EL (cell line): ENCODE data around the gene CYRIA.

Experiments
- DNase-seq: peaks from one replicate; pipeline ENCODE4 v3.0.0-alpha.2; 2016

CYRIA gene

GRCh38 chr2:16664809-16665747, 556 bp downstream of the CYRIA start:
- DNase-seq: no peak

GRCh38 chr2:16664052-16664731, 1.4 kb downstream of the CYRIA start:
- no peak for DNase-seq

- DNase-seq: no peak
Observed at GRCh38 chr2:16663121-16663905, 2.3 kb downstream of the CYRIA start.

GRCh38 chr2:16661936-16662839, 3.4 kb downstream of the CYRIA start:
- DNase-seq: no peak

DNA sequence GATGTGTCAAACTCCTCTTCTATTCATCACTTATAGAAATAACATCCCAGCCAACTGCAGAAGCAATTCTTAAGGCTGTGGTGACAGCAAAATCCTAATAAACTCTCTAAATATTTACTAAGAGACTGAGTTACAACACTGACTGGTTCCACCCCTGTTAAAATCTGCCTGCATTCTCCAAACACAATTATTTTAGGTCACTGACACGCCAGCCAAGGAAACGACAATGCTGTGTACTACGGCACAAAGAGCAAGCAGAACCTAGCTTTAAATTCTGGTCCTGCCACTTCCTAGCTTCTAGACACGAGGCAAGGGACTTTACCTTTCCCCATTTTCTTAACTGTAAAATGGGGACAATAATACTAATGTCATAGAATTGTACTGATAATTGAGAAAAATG, 4.1 kb downstream of the CYRIA start:
- no peak for DNase-seq

- DNase-seq: no peak
Observed at GRCh38 chr2:16660556-16660955, 5.1 kb downstream of the CYRIA start.

DNA sequence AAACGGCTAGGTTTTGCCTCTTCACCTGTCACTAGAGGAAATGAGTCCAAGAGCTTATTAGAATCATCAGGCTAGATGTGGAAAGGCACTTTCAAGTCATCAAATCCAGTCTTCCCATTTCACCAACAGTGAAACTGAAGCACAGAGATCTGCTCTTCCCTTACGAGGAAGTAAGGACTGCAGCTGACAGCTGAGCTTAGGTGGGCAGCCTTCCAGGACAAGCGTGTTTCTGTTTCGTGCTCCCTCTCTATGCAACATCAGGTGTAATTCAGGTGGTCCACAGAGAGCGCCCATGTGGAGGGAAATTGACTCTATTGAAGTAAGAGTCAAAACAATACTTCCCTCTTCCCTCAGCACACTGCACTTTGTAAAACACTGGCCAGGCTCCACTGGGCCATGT, 5.5 kb downstream of the CYRIA start:
- DNase-seq: no peak

DNA sequence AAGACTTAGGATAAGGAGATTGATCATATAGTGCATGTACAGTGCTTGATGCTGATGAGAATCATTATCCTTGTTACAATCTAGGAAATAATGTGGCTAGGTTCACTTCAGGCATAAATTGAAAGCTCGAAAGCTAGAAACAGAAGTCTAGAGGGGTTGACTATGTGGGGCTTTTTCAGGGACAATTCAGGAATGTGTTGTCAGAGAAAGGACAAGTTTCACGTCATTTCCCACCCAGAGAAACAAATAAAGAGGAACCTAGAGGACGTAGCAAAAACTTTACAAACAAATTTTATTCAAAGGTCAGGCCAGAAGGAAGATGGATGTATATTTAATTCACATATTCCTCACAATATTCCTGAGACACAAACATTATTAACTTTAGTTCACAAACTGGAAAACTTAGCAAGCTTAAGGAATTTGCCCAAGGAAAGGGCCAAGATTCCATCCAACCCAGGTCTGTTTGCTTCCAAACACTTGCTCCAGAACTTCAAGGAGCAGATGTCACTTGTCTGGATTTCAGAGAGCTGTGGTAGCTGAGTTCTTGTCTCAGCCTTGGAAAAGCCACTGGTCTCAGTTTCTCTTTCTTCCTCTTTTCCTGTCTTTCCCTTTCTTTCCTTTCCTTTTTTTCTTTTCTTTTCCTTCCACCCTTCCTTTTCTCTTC, 7.4 kb downstream of the CYRIA start:
- DNase-seq: no peak

DNA sequence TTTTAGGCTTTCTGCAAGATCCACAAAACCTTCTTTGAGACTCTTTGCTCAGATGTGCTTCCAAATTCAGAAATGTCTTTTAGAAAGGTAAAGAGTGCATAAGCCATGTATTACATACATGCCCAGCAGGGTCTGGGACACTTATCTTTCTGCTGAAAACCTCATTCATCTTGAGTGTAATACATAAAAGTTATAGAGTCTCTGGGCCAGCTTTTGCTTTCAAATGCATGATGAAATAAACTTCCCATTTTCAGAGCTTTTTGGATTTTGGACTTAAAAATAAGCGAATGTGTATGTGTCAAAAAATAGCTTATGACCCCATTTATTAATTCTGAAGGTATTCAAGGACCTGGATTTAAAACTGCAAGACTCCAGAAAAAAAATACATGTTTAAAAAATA, 8.0 kb downstream of the CYRIA start:
- DNase-seq: no peak

GRCh38 chr2:16656784-16657391, 8.7 kb downstream of the CYRIA start:
- no peak for DNase-seq

DNA sequence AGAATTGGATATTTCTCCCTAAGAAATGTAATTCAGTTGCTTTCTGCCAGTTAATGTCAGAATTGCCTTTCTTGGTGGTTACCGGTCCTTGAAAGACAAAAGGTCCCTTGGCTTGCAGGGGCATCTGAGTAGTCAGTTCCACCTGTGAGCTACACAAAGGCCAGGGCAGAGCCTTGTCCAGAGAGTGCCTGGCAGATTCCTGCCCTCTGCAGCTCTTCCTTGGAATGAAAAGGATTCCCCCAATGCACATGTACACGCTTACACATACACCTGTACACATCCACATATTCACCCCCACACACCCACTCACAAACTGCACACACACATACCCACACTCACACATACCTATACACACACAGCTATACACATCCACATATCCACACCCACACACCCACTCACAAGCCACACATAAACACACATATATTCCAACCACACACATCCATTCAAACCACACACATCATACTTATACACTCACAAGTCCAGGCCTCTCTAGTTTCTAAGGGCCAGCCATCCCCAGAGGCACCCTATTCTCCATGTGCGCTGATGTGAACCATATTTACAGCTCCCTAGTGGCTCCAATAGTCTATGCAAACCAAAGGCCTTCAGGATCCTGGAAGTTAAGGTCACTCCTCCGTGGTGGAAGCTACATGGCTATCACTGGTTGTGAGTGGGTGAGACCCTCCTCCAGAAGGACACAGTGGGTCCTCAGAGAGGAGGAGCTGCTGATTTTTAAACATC, 9.6 kb downstream of the CYRIA start:
- DNase-seq: no peak

- DNase-seq: no peak
Observed at GRCh38 chr2:16655445-16655837, 10.2 kb downstream of the CYRIA start.

DNA sequence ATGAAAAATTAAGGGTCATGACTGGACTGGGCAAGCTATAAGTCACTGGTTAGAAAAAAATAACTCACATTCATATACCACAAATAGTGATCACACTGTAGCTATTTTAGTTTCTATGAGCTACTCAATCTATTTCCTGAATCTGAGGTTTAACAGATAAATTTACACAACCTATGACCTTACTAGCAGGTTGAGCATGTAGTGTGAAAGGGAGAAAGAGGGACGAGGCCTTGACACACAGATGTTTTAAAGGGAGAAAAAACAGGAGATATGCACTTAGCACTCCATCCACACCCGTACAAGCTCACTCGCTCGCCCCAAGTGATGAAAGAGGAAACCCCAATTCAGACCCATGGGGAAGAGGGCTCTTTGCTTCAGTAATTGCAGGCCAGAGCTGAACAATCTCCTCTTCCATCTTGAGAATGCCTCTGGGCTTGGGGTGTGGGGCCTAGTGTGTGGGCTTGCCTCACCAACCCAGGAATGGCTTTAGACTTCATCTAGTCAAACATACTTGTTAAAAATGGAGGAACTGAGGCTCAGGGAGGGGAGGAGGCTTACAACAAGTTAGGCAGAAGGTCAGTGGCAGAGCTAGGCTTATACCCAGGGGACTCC, 10.7 kb downstream of the CYRIA start:
- DNase-seq: no peak

DNA sequence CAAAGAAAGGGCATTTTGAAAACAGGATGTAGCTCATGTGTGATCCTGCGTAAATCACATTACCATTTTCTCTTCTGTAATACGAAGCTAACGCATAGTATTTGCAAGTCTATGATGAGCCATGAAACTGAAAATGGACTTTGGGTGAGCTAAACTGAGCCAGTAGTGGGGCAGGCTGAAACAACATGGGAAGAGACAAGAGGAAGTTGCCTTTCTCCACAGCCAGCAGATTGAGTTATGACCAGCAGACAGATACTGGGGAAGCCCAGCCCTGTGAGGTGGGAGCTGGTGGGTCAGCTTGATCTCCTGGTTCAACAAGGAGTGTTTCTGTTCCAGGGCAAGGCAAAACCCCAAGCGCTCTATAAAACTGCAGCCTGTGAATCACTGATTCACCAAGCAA, 11.8 kb downstream of the CYRIA start:
- DNase-seq: no peak

DNA sequence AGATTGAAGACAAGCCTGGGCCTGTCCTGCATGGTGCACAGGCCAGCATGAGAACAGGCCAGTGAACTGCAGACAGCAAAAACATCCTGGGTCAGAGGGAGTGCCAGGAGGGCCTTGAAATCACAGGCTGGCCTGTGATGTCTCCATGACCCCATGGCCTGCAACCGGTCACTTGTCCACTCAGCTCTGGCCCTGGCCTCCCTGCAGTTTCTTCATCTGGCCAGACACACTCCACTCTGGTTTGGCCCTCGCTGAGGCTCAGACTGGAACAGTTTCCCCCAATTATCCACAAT, 12.6 kb downstream of the CYRIA start:
- no peak for DNase-seq

DNA sequence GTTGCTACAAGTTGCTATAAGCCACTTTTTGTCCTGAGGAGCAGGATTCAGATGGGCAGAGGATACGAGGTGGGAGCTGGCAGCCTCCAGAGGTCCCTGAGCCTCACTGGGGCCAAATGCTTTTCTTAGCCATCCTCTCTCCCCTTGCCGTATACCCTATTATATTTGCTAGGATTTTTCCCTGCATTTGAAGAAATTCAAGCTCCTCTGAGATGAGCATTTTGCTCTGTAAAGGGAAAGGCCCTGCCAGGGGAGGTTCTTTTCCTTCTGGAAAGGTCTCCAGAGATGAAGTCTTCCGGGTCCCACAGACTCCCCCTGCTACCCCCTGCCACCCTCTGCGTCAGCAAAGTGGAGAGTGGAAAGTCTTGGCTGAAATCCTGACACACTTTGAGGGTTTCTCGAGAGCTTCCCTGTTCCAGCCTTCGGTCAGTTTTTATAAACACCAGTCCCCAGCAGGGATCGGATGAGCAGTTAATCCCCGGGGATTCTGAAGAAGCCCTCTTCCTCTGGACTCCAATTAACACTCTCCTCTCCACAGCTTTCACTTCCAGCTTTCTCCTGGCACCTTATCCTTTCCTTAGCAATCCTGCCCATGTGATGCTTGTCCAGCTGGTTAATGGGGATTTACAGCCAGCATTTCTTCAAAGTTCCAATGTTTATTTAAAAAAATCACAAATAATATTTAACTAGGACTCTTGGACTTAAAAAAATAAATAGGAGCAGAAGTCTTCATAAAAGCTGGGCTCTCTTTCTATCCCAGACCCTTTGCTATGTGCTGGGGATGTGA, 13.1 kb downstream of the CYRIA start:
- no peak for DNase-seq

- DNase-seq: no peak
Observed at GRCh38 chr2:16650287-16651249, 15.1 kb downstream of the CYRIA start.
